ENCODE results near the gene THSD7B.

DNA sequence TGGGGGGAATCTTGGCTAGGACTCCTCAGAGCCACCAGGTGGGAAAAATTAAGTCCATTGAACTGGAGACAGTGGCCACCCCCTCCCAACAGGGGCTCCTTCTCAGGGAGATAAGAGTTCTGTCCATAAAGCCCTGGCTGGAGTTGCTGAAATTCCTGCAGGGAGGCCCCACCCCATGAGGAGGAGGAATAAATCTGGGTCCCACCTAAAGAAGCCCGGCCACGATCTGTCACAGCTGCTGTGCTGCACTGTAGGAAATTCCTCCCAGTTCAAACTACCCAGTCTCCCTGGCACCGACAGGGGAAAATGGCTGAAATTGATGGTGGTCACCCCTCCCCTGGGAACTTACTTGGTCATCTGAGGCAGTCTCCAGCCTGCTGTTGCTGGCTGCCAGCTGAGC lies 215.0 kb downstream of the THSD7B start:
- TF ChIP-seq, protein P1, sequence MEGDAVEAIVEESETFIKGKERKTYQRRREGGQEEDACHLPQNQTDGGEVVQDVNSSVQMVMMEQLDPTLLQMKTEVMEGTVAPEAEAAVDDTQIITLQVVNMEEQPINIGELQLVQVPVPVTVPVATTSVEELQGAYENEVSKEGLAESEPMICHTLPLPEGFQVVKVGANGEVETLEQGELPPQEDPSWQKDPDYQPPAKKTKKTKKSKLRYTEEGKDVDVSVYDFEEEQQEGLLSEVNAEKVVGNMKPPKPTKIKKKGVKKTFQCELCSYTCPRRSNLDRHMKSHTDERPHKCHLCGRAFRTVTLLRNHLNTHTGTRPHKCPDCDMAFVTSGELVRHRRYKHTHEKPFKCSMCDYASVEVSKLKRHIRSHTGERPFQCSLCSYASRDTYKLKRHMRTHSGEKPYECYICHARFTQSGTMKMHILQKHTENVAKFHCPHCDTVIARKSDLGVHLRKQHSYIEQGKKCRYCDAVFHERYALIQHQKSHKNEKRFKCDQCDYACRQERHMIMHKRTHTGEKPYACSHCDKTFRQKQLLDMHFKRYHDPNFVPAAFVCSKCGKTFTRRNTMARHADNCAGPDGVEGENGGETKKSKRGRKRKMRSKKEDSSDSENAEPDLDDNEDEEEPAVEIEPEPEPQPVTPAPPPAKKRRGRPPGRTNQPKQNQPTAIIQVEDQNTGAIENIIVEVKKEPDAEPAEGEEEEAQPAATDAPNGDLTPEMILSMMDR (conservative IDR thresholded peaks at IDR 0.05 in 1 of 2, IDR thresholded peaks at IDR 0.05 in 1 of 2; ENCODE audit: extremely low read depth in 1 of 2, insufficient read depth in 1 of 2, low read depth in 1 of 2, low read length in 2 of 2), result no peak
- no peak for TF ChIP-seq EZH2 (IDR thresholded peaks at IDR 0.05; ENCODE audit: borderline replicate concordance, low read length)

Data from mammary epithelial cell (primary cell).